Astrocyte (in vitro differentiated cells and primary cell): ENCODE measurements around the gene CKAP4. TPM values are rescaled to one million over a fixed set of nuclear protein-coding genes. Genes with fewer than 3 reads are reported as not detected.

Experiments used
- DNase-seq: peaks from one replicate; pipeline ENCODE4 v3.0.0-alpha.2; 2010; ENCODE audit warnings: low read depth
- FAIRE-seq: peaks from 2 replicates; lab custom pipeline; 2011; peaks lifted over from hg19 to GRCh38; lab: Jason Lieb, UNC
- H2AFZ ChIP-seq: 2 replicates; pipeline ENCODE4 v1.6.0; 2012; ENCODE audit warnings: low read depth, low read length, inconsistent platforms
- H3K27ac ChIP-seq: 2 replicates; pipeline ENCODE4 v1.5.1; 2011; ENCODE audit warnings: low read depth, low read length, inconsistent platforms
- H3K27me3 ChIP-seq: 2 replicates; pipeline ENCODE4 v1.6.0; 2011; ENCODE audit warnings: low read length, inconsistent platforms; ENCODE audit not compliant: insufficient read depth
- H3K36me3 ChIP-seq: 2 replicates; pipeline ENCODE4 v1.5.1; 2011; ENCODE audit warnings: low read length, inconsistent platforms; ENCODE audit not compliant: insufficient read depth
- H3K4me1 ChIP-seq: 2 replicates; pipeline ENCODE4 v1.5.1; 2011; ENCODE audit warnings: low read length, inconsistent platforms; ENCODE audit not compliant: insufficient read depth
- H3K4me2 ChIP-seq: 2 replicates; pipeline ENCODE4 v1.6.0; 2012; ENCODE audit warnings: low read length, inconsistent platforms
- H3K4me3 ChIP-seq: 2 replicates; pipeline ENCODE4 v1.5.1; 2011; ENCODE audit warnings: low read depth, mild to moderate bottlenecking, low read length, inconsistent platforms; ENCODE audit not compliant: insufficient read depth
- H3K79me2 ChIP-seq: 2 replicates; pipeline ENCODE4 v1.6.0; 2012; ENCODE audit warnings: mild to moderate bottlenecking, low read length, inconsistent platforms; ENCODE audit not compliant: insufficient read depth
- H3K9ac ChIP-seq: 2 replicates; pipeline ENCODE4 v1.6.0; 2012; ENCODE audit warnings: mild to moderate bottlenecking, low read length, inconsistent platforms
- H3K9me3 ChIP-seq: 2 replicates; pipeline ENCODE4 v1.5.1; 2012; ENCODE audit warnings: low read depth, mild to moderate bottlenecking, low read length, inconsistent platforms; ENCODE audit not compliant: insufficient read depth
- H4K20me1 ChIP-seq: 2 replicates; pipeline ENCODE4 v1.6.0; 2012; ENCODE audit warnings: low read length, inconsistent platforms; ENCODE audit not compliant: insufficient read depth
- H3K27ac Mint-ChIP-seq: one replicate; pipeline ENCODE4 v1.8.0; 2021; ENCODE audit warnings: mild to moderate bottlenecking, mixed read lengths; ENCODE audit not compliant: unreplicated experiment
- H3K27me3 Mint-ChIP-seq: one replicate; pipeline ENCODE4 v1.8.0; 2021; ENCODE audit warnings: low read depth, mixed read lengths; ENCODE audit not compliant: unreplicated experiment
- H3K36me3 Mint-ChIP-seq: one replicate; pipeline ENCODE4 v1.8.0; 2021; ENCODE audit warnings: low read depth, mixed read lengths; ENCODE audit not compliant: unreplicated experiment
- H3K4me1 Mint-ChIP-seq: one replicate; pipeline ENCODE4 v1.8.0; 2021; ENCODE audit warnings: low read depth, mixed read lengths; ENCODE audit not compliant: unreplicated experiment
- H3K4me3 Mint-ChIP-seq: one replicate; pipeline ENCODE4 v1.8.0; 2021; ENCODE audit warnings: mild to moderate bottlenecking, moderate library complexity, mixed read lengths; ENCODE audit not compliant: unreplicated experiment
- H3K9me3 Mint-ChIP-seq: one replicate; pipeline ENCODE4 v1.8.0; 2021; ENCODE audit warnings: mild to moderate bottlenecking, mixed read lengths; ENCODE audit not compliant: unreplicated experiment
- CTCF ChIP-seq: IDR thresholded peaks from 2 replicates; pipeline ENCODE4 v1.5.1; 2011; ENCODE audit warnings: low read depth, mild to moderate bottlenecking, inconsistent platforms, low read length, moderate library complexity; ENCODE audit not compliant: insufficient read depth
- EZH2 ChIP-seq: IDR thresholded peaks from 2 replicates; pipeline ENCODE4 v1.6.1; 2012; ENCODE audit warnings: mild to moderate bottlenecking, low read length, inconsistent platforms; ENCODE audit not compliant: insufficient read depth
- total RNA-seq: library from RNA; stranded (reverse); gene quantifications from 2 replicates; pipeline ENCODE4 v1.2.1, GENCODE V29; 2021

Gene CKAP4
- total RNA-seq, 1 donor from 2014 or later: 324 TPM

GRCh38 chr12:106258935-106259334 lies 11.1 kb upstream of the CKAP4 start:
- Histone ChIP-seq H3K9ac (no peak overlapping the region), H3K36me3 (no peaks in the 10 kb centered on the region), H2AFZ (no peak overlapping the region), H3K4me1 (no peaks in the 10 kb centered on the region), H3K4me3 (no peak overlapping the region), H3K9me3 (no peaks in the 10 kb centered on the region), H4K20me1 (no peaks in the 10 kb centered on the region), H3K27ac (no peak overlapping the region), H3K27me3 (no peaks in the 10 kb centered on the region), H3K79me2 (no peaks in the 10 kb centered on the region), H3K4me2 (no peak overlapping the region)
- H3K9me3 Mint-ChIP-seq: no peaks in the 10 kb centered on the region
- DNase-seq (no peak), FAIRE-seq (no peak)
- H3K4me3 Mint-ChIP-seq: no peak overlapping the region
- peaks cover 4% of the 10 kb centered on the region for H3K27me3 Mint-ChIP-seq
- H3K27ac Mint-ChIP-seq: peak overlapping the region; percentile 56
- no peaks in the 10 kb centered on the region for H3K36me3 Mint-ChIP-seq
- no peak for TF ChIP-seq EZH2
- no peak for TF ChIP-seq CTCF
- no peaks in the 10 kb centered on the region for H3K4me1 Mint-ChIP-seq

- TF ChIP-seq EZH2: no peak
- TF ChIP-seq CTCF: no peak
- H3K9me3 Mint-ChIP-seq: no peaks in the 10 kb centered on the region
- H3K4me1 ChIP-seq: no peaks in the 10 kb centered on the region
- no peak overlapping the region for H3K4me3 Mint-ChIP-seq
- H3K27me3 Mint-ChIP-seq: peaks cover 4% of the 10 kb centered on the region
- H3K36me3 Mint-ChIP-seq: no peaks in the 10 kb centered on the region
- H3K79me2 ChIP-seq: no peaks in the 10 kb centered on the region
- no peaks in the 10 kb centered on the region for H3K27me3 ChIP-seq
- H4K20me1 ChIP-seq: no peaks in the 10 kb centered on the region
- H3K4me2 ChIP-seq: no peak overlapping the region
- no peak overlapping the region for H3K4me3 ChIP-seq
- no peak overlapping the region for H3K27ac ChIP-seq
- H3K4me1 Mint-ChIP-seq: no peaks in the 10 kb centered on the region
- no peaks in the 10 kb centered on the region for H3K36me3 ChIP-seq
- no peak overlapping the region for H3K27ac Mint-ChIP-seq
- H3K9ac ChIP-seq: no peak overlapping the region
- FAIRE-seq (no peak), DNase-seq (no peak)
- no peaks in the 10 kb centered on the region for H3K9me3 ChIP-seq
- H2AFZ ChIP-seq: no peak overlapping the region
These were observed 10.4 kb upstream of the CKAP4 start for GRCh38 chr12:106258226-106258625.

- Mint-ChIP-seq H3K27me3 (peaks cover 4% of the 10 kb centered on the region), H3K36me3 (no peaks in the 10 kb centered on the region), H3K4me3 (no peak overlapping the region), H3K4me1 (peaks cover 6% of the 10 kb centered on the region), H3K9me3 (no peaks in the 10 kb centered on the region), H3K27ac (no peak overlapping the region)
- H3K4me3 ChIP-seq: no peak overlapping the region
- FAIRE-seq (no peak), DNase-seq (no peak)
- no peaks in the 10 kb centered on the region for H3K79me2 ChIP-seq
- no peak overlapping the region for H3K4me2 ChIP-seq
- no peak overlapping the region for H2AFZ ChIP-seq
- H3K36me3 ChIP-seq: no peaks in the 10 kb centered on the region
- no peaks in the 10 kb centered on the region for H4K20me1 ChIP-seq
- H3K9me3 ChIP-seq: no peaks in the 10 kb centered on the region
- no peak overlapping the region for H3K27ac ChIP-seq
- H3K27me3 ChIP-seq: no peaks in the 10 kb centered on the region
- no peak overlapping the region for H3K9ac ChIP-seq
- no peaks in the 10 kb centered on the region for H3K4me1 ChIP-seq
- no peak for TF ChIP-seq CTCF
These were observed 8.7 kb upstream of the CKAP4 start for GRCh38 chr12:106256524-106256923.
